Neuronal stem cell (in vitro differentiated cells): ENCODE measurements around the gene RNF187.

Experiments
- DNase-seq: peaks from one replicate; pipeline ENCODE4 v3.0.0-alpha.2; 2013; ENCODE audit warnings: low spot score
- H2AFZ ChIP-seq: one replicate; pipeline ENCODE4 v1.6.1; 2013; ENCODE audit warnings: mild to moderate bottlenecking, low read length, inconsistent platforms
- H2AK5ac ChIP-seq: 2 replicates; pipeline ENCODE4 v1.6.1; 2013; ENCODE audit warnings: low read depth, mild to moderate bottlenecking, inconsistent platforms, low read length, moderate library complexity, mixed read lengths
- H2BK120ac ChIP-seq: 2 replicates; pipeline ENCODE4 v1.6.1; 2013; ENCODE audit warnings: low read depth, mild to moderate bottlenecking, inconsistent platforms, low read length, moderate library complexity, mixed read lengths
- H2BK12ac ChIP-seq: one replicate; pipeline ENCODE4 v1.6.1; 2013; ENCODE audit warnings: low read length, inconsistent platforms
- H2BK15ac ChIP-seq: 2 replicates; pipeline ENCODE4 v1.6.1; 2013; ENCODE audit warnings: mild to moderate bottlenecking, low read length, inconsistent platforms, mixed read lengths
- H2BK5ac ChIP-seq: one replicate; pipeline ENCODE4 v1.6.1; 2013; ENCODE audit warnings: inconsistent platforms, mild to moderate bottlenecking, low read length, moderate library complexity
- H3K14ac ChIP-seq: one replicate; pipeline ENCODE4 v1.6.1; 2013; ENCODE audit warnings: low read length, inconsistent platforms
- H3K18ac ChIP-seq: 2 replicates; pipeline ENCODE4 v1.6.1; 2013; ENCODE audit warnings: low read length, inconsistent platforms
- H3K23ac ChIP-seq: 2 replicates; pipeline ENCODE4 v1.6.1; 2013; ENCODE audit warnings: low read depth, mild to moderate bottlenecking, mixed read lengths, low read length, inconsistent platforms; ENCODE audit not compliant: poor library complexity
- H3K27ac ChIP-seq: replicated peaks from 3 replicates; pipeline ENCODE4 v1.5.1; 2013; ENCODE audit warnings: low read length, inconsistent platforms
- H3K27me3 ChIP-seq, 3 experiments: 2 replicates each; pipeline ENCODE4 v1.6.1; 2013; ENCODE audit warnings: low read length in 3 of 3, mild to moderate bottlenecking in 2 of 3, inconsistent platforms in 1 of 3, low read depth in 1 of 3, mixed read lengths in 1 of 3, moderate library complexity in 1 of 3; ENCODE audit not compliant: control insufficient read depth in 3 of 3, insufficient read depth in 3 of 3
- H3K36me3 ChIP-seq, 2 donors: replicated peaks in 1 of 2; 2 replicates each; pipeline ENCODE4 v1.6.1; 2013; ENCODE audit warnings: low read length in 2 of 2; ENCODE audit not compliant: control insufficient read depth in 2 of 2, insufficient read depth in 2 of 2
- H3K4ac ChIP-seq: 2 replicates; pipeline ENCODE4 v1.6.1; 2013; ENCODE audit warnings: inconsistent platforms, mild to moderate bottlenecking, low read length, moderate library complexity
- H3K4me1 ChIP-seq, 2 donors: 1 replicate in 1 of 2; 2 replicates in 1 of 2; pipeline ENCODE4 v1.6.1; 2013; ENCODE audit warnings: low read length in 2 of 2, low read depth in 1 of 2; ENCODE audit not compliant: control insufficient read depth in 2 of 2, insufficient read depth in 1 of 2
- H3K4me2 ChIP-seq: one replicate; pipeline ENCODE4 v1.6.1; 2013; ENCODE audit warnings: mild to moderate bottlenecking, low read length, inconsistent platforms; ENCODE audit not compliant: insufficient read depth, poor library complexity, severe bottlenecking
- H3K4me3 ChIP-seq, 2 donors: 2 replicates each; pipeline ENCODE4 v1.5.1; 2013; ENCODE audit warnings: low read length in 2 of 2, mild to moderate bottlenecking in 2 of 2, inconsistent platforms in 1 of 2, moderate library complexity in 1 of 2
- H3K79me1 ChIP-seq: one replicate; pipeline ENCODE4 v1.6.1; 2013; ENCODE audit warnings: low read depth, mild to moderate bottlenecking, inconsistent platforms, low read length, moderate library complexity
- H3K9ac ChIP-seq: one replicate; pipeline ENCODE4 v1.6.1; 2013; ENCODE audit warnings: mild to moderate bottlenecking, low read depth, low read length, inconsistent platforms; ENCODE audit not compliant: poor library complexity
- H3K9me3 ChIP-seq, 2 donors: replicated peaks in 1 of 2; 2 replicates each; pipeline versions ENCODE3 to v1.6.1; 2013; ENCODE audit warnings: low read length in 2 of 2, mild to moderate bottlenecking in 2 of 2, inconsistent platforms in 1 of 2, low read depth in 1 of 2, mixed read lengths in 1 of 2, moderate library complexity in 1 of 2; ENCODE audit not compliant: control insufficient read depth in 2 of 2, insufficient read depth in 1 of 2
- H4K8ac ChIP-seq: one replicate; pipeline ENCODE4 v1.6.1; 2013; ENCODE audit warnings: low read depth, mild to moderate bottlenecking, inconsistent platforms, low read length, moderate library complexity
- H4K91ac ChIP-seq: one replicate; pipeline ENCODE4 v1.6.1; 2013; ENCODE audit warnings: low read length, low read depth, mild to moderate bottlenecking, inconsistent platforms; ENCODE audit not compliant: poor library complexity
- WGBS, 2 donors: extraction: QIAGEN DNeasy Blood & Tissue Kit; methylation state at CpG; one replicate each; pipeline ENCODE4 v1.1.7; 2013; ENCODE audit warnings: missing lambda C conversion rate in 2 of 2, mixed read lengths in 1 of 2; ENCODE audit not compliant: insufficient read length in 2 of 2, insufficient replicate concordance in 1 of 2; ENCODE audit errors: extremely low coverage in 2 of 2; 5-methylcytosine and 5-hydroxymethylcytosine counted together

RNF187 gene

GRCh38 chr1:228508840-228509415 lies 21.7 kb downstream of the RNF187 start:
- no peaks in the 10 kb centered on the region for H3K4me1 ChIP-seq
- no peak overlapping the region for H2BK12ac ChIP-seq
- H3K27ac ChIP-seq: no peak overlapping the region
- no peak overlapping the region for H3K4me3 ChIP-seq
- no CpG with 5 or more reads among the region's 6 CpGs for WGBS, 2 donors
- H3K9me3 ChIP-seq: peaks cover 4 to 14% of the 10 kb centered on the region in 2 donors
- no peak overlapping the region for H2AFZ ChIP-seq
- no peak overlapping the region for H3K4ac ChIP-seq
- no peak overlapping the region for H3K18ac ChIP-seq
- peaks cover 2% of the 10 kb centered on the region for H3K79me1 ChIP-seq
- H3K14ac ChIP-seq: no peak overlapping the region
- no peak for DNase-seq
- peaks cover 0 to 42% (median 16%) of the 10 kb centered on the region in 3 experiments for H3K27me3 ChIP-seq
- no peak overlapping the region for H2BK15ac ChIP-seq
- no peak overlapping the region for H3K9ac ChIP-seq
- no peak overlapping the region for H3K4me2 ChIP-seq
- no peak overlapping the region for H3K23ac ChIP-seq
- no peak overlapping the region for H2AK5ac ChIP-seq
- no peak overlapping the region for H2BK5ac ChIP-seq
- no peak overlapping the region for H4K91ac ChIP-seq
- no peak overlapping the region for H2BK120ac ChIP-seq
- H4K8ac ChIP-seq: no peak overlapping the region
- H3K36me3 ChIP-seq: no peaks in the 10 kb centered on the region

GRCh38 chr1:228510101-228510802 lies 23.1 kb downstream of the RNF187 start:
- Histone ChIP-seq H3K79me1 (peaks cover 2% of the 10 kb centered on the region), H2BK12ac (no peak overlapping the region), H2AK5ac (no peak overlapping the region), H2BK120ac (no peak overlapping the region), H3K4ac (no peak overlapping the region), H3K4me3 (no peak overlapping the region), H3K9ac (no peak overlapping the region), H3K4me2 (no peak overlapping the region), H3K23ac (no peak overlapping the region), H3K9me3 (peaks cover 4 to 14% of the 10 kb centered on the region in 2 donors), H4K8ac (no peak overlapping the region), H3K27ac (no peak overlapping the region), H3K27me3 (peaks cover 0 to 42% (median 16%) of the 10 kb centered on the region in 3 experiments), H3K14ac (no peak overlapping the region), H3K4me1 (no peaks in the 10 kb centered on the region), H2BK15ac (no peak overlapping the region), H2BK5ac (no peak overlapping the region), H3K18ac (peak overlapping the region; percentile 58), H4K91ac (peak overlapping the region; percentile 24), H3K36me3 (no peaks in the 10 kb centered on the region), H2AFZ (no peak overlapping the region)
- no peak for DNase-seq
- WGBS, 2 donors: no CpG with 5 or more reads among the region's 5 CpGs

- Histone ChIP-seq H3K4me1 (no peaks in the 10 kb centered on the region), H2BK120ac (no peak overlapping the region), H3K4me3 (no peak overlapping the region), H4K91ac (no peak overlapping the region), H3K27me3 (peaks cover 0 to 43% (median 16%) of the 10 kb centered on the region in 3 experiments), H3K4ac (no peak overlapping the region), H2BK5ac (no peak overlapping the region), H2BK12ac (no peak overlapping the region), H2AFZ (no peak overlapping the region), H2BK15ac (no peak overlapping the region), H4K8ac (no peak overlapping the region), H3K4me2 (no peak overlapping the region), H2AK5ac (no peak overlapping the region), H3K23ac (no peak overlapping the region), H3K79me1 (peaks cover 2% of the 10 kb centered on the region), H3K9me3 (peaks cover 2 to 14% of the 10 kb centered on the region in 2 donors), H3K14ac (no peak overlapping the region), H3K36me3 (no peaks in the 10 kb centered on the region), H3K9ac (no peak overlapping the region), H3K18ac (no peak overlapping the region), H3K27ac (no peak overlapping the region)
- no CpG with 5 or more reads among the region's 3 CpGs for WGBS, 2 donors
- no peak for DNase-seq
Observed at GRCh38 chr1:228510803-228511413, 23.7 kb downstream of the RNF187 start.
